ENCODE data around the gene VIM. TPM values are rescaled to one million over a fixed set of nuclear protein-coding genes. Genes with fewer than 3 reads are reported as not detected.

VIM gene
- total and polyA plus RNA-seq, 2 experiments from 2014 or later: 131 to 228 TPM

DNA sequence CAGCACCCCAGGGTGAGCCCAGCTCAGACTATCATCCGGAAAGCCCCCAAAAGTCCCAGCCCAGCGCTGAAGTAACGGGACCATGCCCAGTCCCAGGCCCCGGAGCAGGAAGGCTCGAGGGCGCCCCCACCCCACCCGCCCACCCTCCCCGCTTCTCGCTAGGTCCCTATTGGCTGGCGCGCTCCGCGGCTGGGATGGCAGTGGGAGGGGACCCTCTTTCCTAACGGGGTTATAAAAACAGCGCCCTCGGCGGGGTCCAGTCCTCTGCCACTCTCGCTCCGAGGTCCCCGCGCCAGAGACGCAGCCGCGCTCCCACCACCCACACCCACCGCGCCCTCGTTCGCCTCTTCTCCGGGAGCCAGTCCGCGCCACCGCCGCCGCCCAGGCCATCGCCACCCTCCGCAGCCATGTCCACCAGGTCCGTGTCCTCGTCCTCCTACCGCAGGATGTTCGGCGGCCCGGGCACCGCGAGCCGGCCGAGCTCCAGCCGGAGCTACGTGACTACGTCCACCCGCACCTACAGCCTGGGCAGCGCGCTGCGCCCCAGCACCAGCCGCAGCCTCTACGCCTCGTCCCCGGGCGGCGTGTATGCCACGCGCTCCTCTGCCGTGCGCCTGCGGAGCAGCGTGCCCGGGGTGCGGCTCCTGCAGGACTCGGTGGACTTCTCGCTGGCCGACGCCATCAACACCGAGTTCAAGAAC is 1.1 kb downstream of the VIM start:
- Histone ChIP-seq H3K36me3 (ENCODE audit: insufficient read depth) (peaks cover 11% of the 10 kb centered on the region; the same call in 1 of the 2 replicates), H2AFZ (peak overlapping the region; percentile 100), H3K4me1 (ENCODE audit: insufficient read depth) (peaks cover 25% of the 10 kb centered on the region), H3K4me3 (peak overlapping the region; percentile 96), H3F3A (replicated peaks; ENCODE audit: low read depth) (peaks cover 12% of the 10 kb centered on the region; the same call in 1 of the 2 replicates), H3K79me2 (replicated peaks; ENCODE audit: insufficient read depth) (no peaks in the 10 kb centered on the region), H4K20me1 (replicated peaks; ENCODE audit: insufficient read depth) (no peaks in the 10 kb centered on the region), H3K4me2 (peak overlapping the region; percentile 93), H3K27me3 (ENCODE audit: insufficient read depth) (peaks cover 42% of the 10 kb centered on the region), H3K27ac (ENCODE audit: low read depth) (no peak overlapping the region), H3K9me2 (ENCODE audit: insufficient read depth) (no peaks in the 10 kb centered on the region)
- Mint-ChIP-seq H3K4me1 (peaks cover 20% of the 10 kb centered on the region), H3K27ac (no peak overlapping the region), H3K27me3 (ENCODE audit: insufficient read depth, low read depth, poor library complexity) (peaks cover 40% of the 10 kb centered on the region), H3K36me3 (ENCODE audit: low read depth) (peaks cover 6% of the 10 kb centered on the region), H3K4me3 (peak overlapping the region; percentile 87), H3K9me3 (peaks cover 2% of the 10 kb centered on the region; the same call in 1 of the 3 replicates)
- no peak for TF ChIP-seq CREB1 (CRISPR knock-in tag; IDR thresholded peaks at IDR 0.05; ENCODE audit: low read depth)
- TF ChIP-seq ZNF114 (CRISPR knock-in tag; IDR thresholded peaks at IDR 0.05): no peak
- TF ChIP-seq, protein P1, sequence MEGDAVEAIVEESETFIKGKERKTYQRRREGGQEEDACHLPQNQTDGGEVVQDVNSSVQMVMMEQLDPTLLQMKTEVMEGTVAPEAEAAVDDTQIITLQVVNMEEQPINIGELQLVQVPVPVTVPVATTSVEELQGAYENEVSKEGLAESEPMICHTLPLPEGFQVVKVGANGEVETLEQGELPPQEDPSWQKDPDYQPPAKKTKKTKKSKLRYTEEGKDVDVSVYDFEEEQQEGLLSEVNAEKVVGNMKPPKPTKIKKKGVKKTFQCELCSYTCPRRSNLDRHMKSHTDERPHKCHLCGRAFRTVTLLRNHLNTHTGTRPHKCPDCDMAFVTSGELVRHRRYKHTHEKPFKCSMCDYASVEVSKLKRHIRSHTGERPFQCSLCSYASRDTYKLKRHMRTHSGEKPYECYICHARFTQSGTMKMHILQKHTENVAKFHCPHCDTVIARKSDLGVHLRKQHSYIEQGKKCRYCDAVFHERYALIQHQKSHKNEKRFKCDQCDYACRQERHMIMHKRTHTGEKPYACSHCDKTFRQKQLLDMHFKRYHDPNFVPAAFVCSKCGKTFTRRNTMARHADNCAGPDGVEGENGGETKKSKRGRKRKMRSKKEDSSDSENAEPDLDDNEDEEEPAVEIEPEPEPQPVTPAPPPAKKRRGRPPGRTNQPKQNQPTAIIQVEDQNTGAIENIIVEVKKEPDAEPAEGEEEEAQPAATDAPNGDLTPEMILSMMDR (conservative IDR thresholded peaks at IDR 0.05; ENCODE audit: low read depth in 2 of 2): no peak
- no peak for TF ChIP-seq STAT1 (IDR thresholded peaks at IDR 0.05; ENCODE audit: unreplicated experiment)
- no peak for TF ChIP-seq EZH2phosphoT487 (IDR thresholded peaks at IDR 0.05; ENCODE audit: unreplicated experiment)
- TF ChIP-seq, protein P2, sequence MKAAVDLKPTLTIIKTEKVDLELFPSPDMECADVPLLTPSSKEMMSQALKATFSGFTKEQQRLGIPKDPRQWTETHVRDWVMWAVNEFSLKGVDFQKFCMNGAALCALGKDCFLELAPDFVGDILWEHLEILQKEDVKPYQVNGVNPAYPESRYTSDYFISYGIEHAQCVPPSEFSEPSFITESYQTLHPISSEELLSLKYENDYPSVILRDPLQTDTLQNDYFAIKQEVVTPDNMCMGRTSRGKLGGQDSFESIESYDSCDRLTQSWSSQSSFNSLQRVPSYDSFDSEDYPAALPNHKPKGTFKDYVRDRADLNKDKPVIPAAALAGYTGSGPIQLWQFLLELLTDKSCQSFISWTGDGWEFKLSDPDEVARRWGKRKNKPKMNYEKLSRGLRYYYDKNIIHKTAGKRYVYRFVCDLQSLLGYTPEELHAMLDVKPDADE (IDR thresholded peaks at IDR 0.05): no peak
- TF ChIP-seq POLR2AphosphoS5 (IDR thresholded peaks at IDR 0.05; ENCODE audit: low read depth): peak; percentile 42; the same call in 1 of the 2 replicates
- ATAC-seq: peak; percentile 21
- peak; percentile 46 for DNase-seq (ENCODE audit: low spot score)

DNA sequence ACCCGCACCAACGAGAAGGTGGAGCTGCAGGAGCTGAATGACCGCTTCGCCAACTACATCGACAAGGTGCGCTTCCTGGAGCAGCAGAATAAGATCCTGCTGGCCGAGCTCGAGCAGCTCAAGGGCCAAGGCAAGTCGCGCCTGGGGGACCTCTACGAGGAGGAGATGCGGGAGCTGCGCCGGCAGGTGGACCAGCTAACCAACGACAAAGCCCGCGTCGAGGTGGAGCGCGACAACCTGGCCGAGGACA is 1.6 kb downstream of the VIM start:
- H3K36me3 ChIP-seq (ENCODE audit: insufficient read depth): peaks cover 11% of the 10 kb centered on the region; the same call in 1 of the 2 replicates
- peaks cover 20% of the 10 kb centered on the region for H3K4me1 Mint-ChIP-seq
- H3K27me3 Mint-ChIP-seq (ENCODE audit: insufficient read depth, low read depth, poor library complexity): peaks cover 40% of the 10 kb centered on the region
- peak overlapping the region; percentile 100 for H2AFZ ChIP-seq
- H3K9me2 ChIP-seq (ENCODE audit: insufficient read depth): no peaks in the 10 kb centered on the region
- no peak overlapping the region for H3K27ac Mint-ChIP-seq
- H3K79me2 ChIP-seq (replicated peaks; ENCODE audit: insufficient read depth): no peaks in the 10 kb centered on the region
- peaks cover 10% of the 10 kb centered on the region for H3K36me3 Mint-ChIP-seq (ENCODE audit: low read depth)
- ATAC-seq: peak; percentile 22
- peaks cover 2% of the 10 kb centered on the region; the same call in 1 of the 3 replicates for H3K9me3 Mint-ChIP-seq
- peaks cover 42% of the 10 kb centered on the region for H3K27me3 ChIP-seq (ENCODE audit: insufficient read depth)
- peak overlapping the region; percentile 87 for H3K4me3 Mint-ChIP-seq
- peaks cover 12% of the 10 kb centered on the region; the same call in 1 of the 2 replicates for H3F3A ChIP-seq (replicated peaks; ENCODE audit: low read depth)
- H3K4me1 ChIP-seq (ENCODE audit: insufficient read depth): peaks cover 24% of the 10 kb centered on the region
- TF ChIP-seq, protein P3, sequence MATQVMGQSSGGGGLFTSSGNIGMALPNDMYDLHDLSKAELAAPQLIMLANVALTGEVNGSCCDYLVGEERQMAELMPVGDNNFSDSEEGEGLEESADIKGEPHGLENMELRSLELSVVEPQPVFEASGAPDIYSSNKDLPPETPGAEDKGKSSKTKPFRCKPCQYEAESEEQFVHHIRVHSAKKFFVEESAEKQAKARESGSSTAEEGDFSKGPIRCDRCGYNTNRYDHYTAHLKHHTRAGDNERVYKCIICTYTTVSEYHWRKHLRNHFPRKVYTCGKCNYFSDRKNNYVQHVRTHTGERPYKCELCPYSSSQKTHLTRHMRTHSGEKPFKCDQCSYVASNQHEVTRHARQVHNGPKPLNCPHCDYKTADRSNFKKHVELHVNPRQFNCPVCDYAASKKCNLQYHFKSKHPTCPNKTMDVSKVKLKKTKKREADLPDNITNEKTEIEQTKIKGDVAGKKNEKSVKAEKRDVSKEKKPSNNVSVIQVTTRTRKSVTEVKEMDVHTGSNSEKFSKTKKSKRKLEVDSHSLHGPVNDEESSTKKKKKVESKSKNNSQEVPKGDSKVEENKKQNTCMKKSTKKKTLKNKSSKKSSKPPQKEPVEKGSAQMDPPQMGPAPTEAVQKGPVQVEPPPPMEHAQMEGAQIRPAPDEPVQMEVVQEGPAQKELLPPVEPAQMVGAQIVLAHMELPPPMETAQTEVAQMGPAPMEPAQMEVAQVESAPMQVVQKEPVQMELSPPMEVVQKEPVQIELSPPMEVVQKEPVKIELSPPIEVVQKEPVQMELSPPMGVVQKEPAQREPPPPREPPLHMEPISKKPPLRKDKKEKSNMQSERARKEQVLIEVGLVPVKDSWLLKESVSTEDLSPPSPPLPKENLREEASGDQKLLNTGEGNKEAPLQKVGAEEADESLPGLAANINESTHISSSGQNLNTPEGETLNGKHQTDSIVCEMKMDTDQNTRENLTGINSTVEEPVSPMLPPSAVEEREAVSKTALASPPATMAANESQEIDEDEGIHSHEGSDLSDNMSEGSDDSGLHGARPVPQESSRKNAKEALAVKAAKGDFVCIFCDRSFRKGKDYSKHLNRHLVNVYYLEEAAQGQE (IDR thresholded peaks at IDR 0.05; ENCODE audit: unreplicated experiment): no peak
- no peak overlapping the region for H3K27ac ChIP-seq (ENCODE audit: low read depth)
- peak; percentile 77 for DNase-seq (ENCODE audit: low spot score)
- peak overlapping the region; percentile 93 for H3K4me2 ChIP-seq
- no peaks in the 10 kb centered on the region for H4K20me1 ChIP-seq (replicated peaks; ENCODE audit: insufficient read depth)
- peak overlapping the region; percentile 96 for H3K4me3 ChIP-seq
